Ishikawa (cell line): ENCODE data around the gene TMEM165.

Experiments used
- CEBPB ChIP-seq: IDR thresholded peaks from 2 replicates; pipeline ENCODE4 v1.6.1; 2012
- CREB1 ChIP-seq: IDR thresholded peaks from 2 replicates; pipeline ENCODE4 v1.6.1; 2012; ENCODE audit warnings: low read depth
- EGR1 ChIP-seq: IDR thresholded peaks from 2 replicates; pipeline ENCODE4 v1.6.1; 2012
- EP300 ChIP-seq: IDR thresholded peaks from 2 replicates; pipeline ENCODE4 v1.6.1; 2012; ENCODE audit warnings: borderline replicate concordance
- FOXM1 ChIP-seq: IDR thresholded peaks from 2 replicates; pipeline ENCODE4 v1.6.1; 2012; ENCODE audit warnings: low read depth, borderline replicate concordance
- MAX ChIP-seq: IDR thresholded peaks from 2 replicates; pipeline ENCODE4 v1.6.1; 2012
- NFIC ChIP-seq: IDR thresholded peaks from 2 replicates; pipeline ENCODE4 v1.6.1; 2012
- RAD21 ChIP-seq: IDR thresholded peaks from 2 replicates; pipeline ENCODE4 v1.6.1; 2012; ENCODE audit warnings: low read depth
- REST ChIP-seq: IDR thresholded peaks from 2 replicates; pipeline ENCODE4 v1.6.1; 2012; ENCODE audit warnings: low read depth, mild to moderate bottlenecking
- TAF1 ChIP-seq: IDR thresholded peaks from 2 replicates; pipeline ENCODE4 v1.6.1; 2012; ENCODE audit warnings: low read depth, mild to moderate bottlenecking
- TCF12 ChIP-seq: IDR thresholded peaks from 2 replicates; pipeline ENCODE4 v1.6.1; 2012; ENCODE audit warnings: low read depth
- TEAD4 ChIP-seq: IDR thresholded peaks from 2 replicates; pipeline ENCODE4 v1.6.1; 2012
- USF1 ChIP-seq: IDR thresholded peaks from 2 replicates; pipeline ENCODE4 v1.6.1; 2012
- YY1 ChIP-seq: IDR thresholded peaks from 2 replicates; pipeline ENCODE4 v1.6.1; 2012; ENCODE audit warnings: low read depth
- ZBTB7A ChIP-seq: IDR thresholded peaks from 2 replicates; pipeline ENCODE4 v1.6.1; 2012; ENCODE audit warnings: low read depth

TMEM165 gene

GRCh38 chr4:55393461-55394320 is 2.1 kb upstream of the TMEM165 start:
- no peak for TF ChIP-seq REST
- TF ChIP-seq MAX: no peak
- no peak for TF ChIP-seq ZBTB7A
- TF ChIP-seq TEAD4: no peak

GRCh38 chr4:55395218-55395528 is 584 bp upstream of the TMEM165 start:
- TF ChIP-seq RAD21 (no peak), FOXM1 (no peak), MAX (no peak), TCF12 (no peak), CEBPB (no peak), EP300 (no peak), EGR1 (no peak), TEAD4 (no peak), REST (no peak), CREB1 (no peak), ZBTB7A (no peak), TAF1 (no peak), NFIC (no peak), USF1 (no peak), YY1 (no peak)

GRCh38 chr4:55396308-55397125 is 760 bp downstream of the TMEM165 start:
- TF ChIP-seq MAX (no peak; the same call in 1 of the 2 replicates), ZBTB7A (no peak), NFIC (0 out of 2 replicates have a peak, but pooled peaks have one; percentile 3), TEAD4 (no peak), YY1 (no peak), EP300 (no peak), REST (no peak)

GRCh38 chr4:55397126-55397436 is 1.3 kb downstream of the TMEM165 start:
- TF ChIP-seq NFIC: no peak
- no peak for TF ChIP-seq CREB1
- no peak for TF ChIP-seq ZBTB7A
- no peak for TF ChIP-seq EP300
- TF ChIP-seq EGR1: no peak
- no peak for TF ChIP-seq TAF1
- TF ChIP-seq TEAD4: no peak
- TF ChIP-seq CEBPB: no peak
- TF ChIP-seq REST: no peak
- no peak for TF ChIP-seq YY1
- no peak for TF ChIP-seq MAX
- no peak for TF ChIP-seq TCF12
- no peak for TF ChIP-seq FOXM1
- no peak for TF ChIP-seq USF1
- TF ChIP-seq RAD21: no peak
